Measurements from ENCODE around the gene CYSTM1.

GRCh38 chr5:140182803-140183367 lies 7.9 kb downstream of the CYSTM1 start:
- TF ChIP-seq, protein P1, sequence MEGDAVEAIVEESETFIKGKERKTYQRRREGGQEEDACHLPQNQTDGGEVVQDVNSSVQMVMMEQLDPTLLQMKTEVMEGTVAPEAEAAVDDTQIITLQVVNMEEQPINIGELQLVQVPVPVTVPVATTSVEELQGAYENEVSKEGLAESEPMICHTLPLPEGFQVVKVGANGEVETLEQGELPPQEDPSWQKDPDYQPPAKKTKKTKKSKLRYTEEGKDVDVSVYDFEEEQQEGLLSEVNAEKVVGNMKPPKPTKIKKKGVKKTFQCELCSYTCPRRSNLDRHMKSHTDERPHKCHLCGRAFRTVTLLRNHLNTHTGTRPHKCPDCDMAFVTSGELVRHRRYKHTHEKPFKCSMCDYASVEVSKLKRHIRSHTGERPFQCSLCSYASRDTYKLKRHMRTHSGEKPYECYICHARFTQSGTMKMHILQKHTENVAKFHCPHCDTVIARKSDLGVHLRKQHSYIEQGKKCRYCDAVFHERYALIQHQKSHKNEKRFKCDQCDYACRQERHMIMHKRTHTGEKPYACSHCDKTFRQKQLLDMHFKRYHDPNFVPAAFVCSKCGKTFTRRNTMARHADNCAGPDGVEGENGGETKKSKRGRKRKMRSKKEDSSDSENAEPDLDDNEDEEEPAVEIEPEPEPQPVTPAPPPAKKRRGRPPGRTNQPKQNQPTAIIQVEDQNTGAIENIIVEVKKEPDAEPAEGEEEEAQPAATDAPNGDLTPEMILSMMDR (IDR thresholded peaks at IDR 0.05; ENCODE audit: poor library complexity, severe bottlenecking), result no peak
- TF ChIP-seq EP300 (conservative IDR thresholded peaks at IDR 0.05; ENCODE audit: poor library complexity, severe bottlenecking), result no peak

Data from neural cell (in vitro differentiated cells).